Mucosa of gallbladder (tissue), 1 donor: ENCODE results near the gene BASP1. TPM values are rescaled to one million over a fixed set of nuclear protein-coding genes. Genes with fewer than 3 reads are reported as not detected.
"Not testable (repeated sequence)": the region's sequence is repeated elsewhere in the genome, so short reads cannot be mapped to it uniquely, and the experiment has no call there.

Experiments used
- DNase-seq: peaks from one replicate; pipeline ENCODE4 v3.0.0-alpha.2; 2020; ENCODE audit warnings: low spot score
- total RNA-seq: library from RNA; stranded (reverse); gene quantifications from one replicate; pipeline ENCODE4 v1.2.1, GENCODE V29; 2021
- donor health status: DM: no; HTN: no; CAD: no.

BASP1 gene
- total RNA-seq, 1 donor from 2014 or later, result 40.3 TPM

- no peak for DNase-seq
Measured at GRCh38 chr5:17255471-17256021, 38.1 kb downstream of the BASP1 start.

- DNase-seq, result no peak
Measured at GRCh38 chr5:17256171-17256570, 38.7 kb downstream of the BASP1 start.

GRCh38 chr5:17256839-17257238 lies 39.4 kb downstream of the BASP1 start:
- DNase-seq, result no peak

- no peak for DNase-seq
Measured at GRCh38 chr5:17257705-17258273, 40.4 kb downstream of the BASP1 start.

GRCh38 chr5:17258431-17258830 lies 41.0 kb downstream of the BASP1 start:
- no peak for DNase-seq

- DNase-seq, result not testable (repeated sequence)
Measured at GRCh38 chr5:17259012-17259411, 41.6 kb downstream of the BASP1 start.

- DNase-seq, result no peak
Measured at GRCh38 chr5:17259630-17260257, 42.3 kb downstream of the BASP1 start.

GRCh38 chr5:17260549-17260948 lies 43.1 kb downstream of the BASP1 start:
- DNase-seq, result no peak

- DNase-seq, result no peak
Measured at GRCh38 chr5:17261075-17261474, 43.6 kb downstream of the BASP1 start.

- no peak for DNase-seq
Measured at GRCh38 chr5:17265041-17265440, 47.6 kb downstream of the BASP1 start.

- no peak for DNase-seq
Measured at GRCh38 chr5:17267106-17267505, 49.7 kb downstream of the BASP1 start.

- DNase-seq, result no peak
Measured at GRCh38 chr5:17269201-17269600, 51.8 kb downstream of the BASP1 start.

- no peak for DNase-seq
Measured at GRCh38 chr5:17272111-17272510, 54.7 kb downstream of the BASP1 start.

- no peak for DNase-seq
Measured at GRCh38 chr5:17275289-17276158, 58.1 kb downstream of the BASP1 start.

GRCh38 chr5:17276445-17276844 lies 59.0 kb downstream of the BASP1 start:
- no peak for DNase-seq

GRCh38 chr5:17277907-17278306 lies 60.5 kb downstream of the BASP1 start:
- no peak for DNase-seq

GRCh38 chr5:17278931-17279330 lies 61.5 kb downstream of the BASP1 start:
- no peak for DNase-seq

- DNase-seq, result no peak
Measured at GRCh38 chr5:17279487-17279886, 62.1 kb downstream of the BASP1 start.

- no peak for DNase-seq
Measured at GRCh38 chr5:17282283-17283120, 65.1 kb downstream of the BASP1 start.

GRCh38 chr5:17283121-17283415 lies 65.6 kb downstream of the BASP1 start:
- no peak for DNase-seq

GRCh38 chr5:17287501-17288155 lies 70.2 kb downstream of the BASP1 start:
- DNase-seq, result no peak
